Stimulated activated memory B cell treated with anti-CD40 and anti-IgM and Interleukin-4, amounts not matched to agents 10 μg/mL and 1 μg/mL and 100 μg/mL, for 72 hours (primary cell): Measurements from ENCODE around the gene PIF1.
"Not testable (repeated sequence)": the region's sequence is repeated elsewhere in the genome, so short reads cannot be mapped to it uniquely, and the experiment has no call there.

ENCODE experiments used
- ATAC-seq: fragments of 150-1000 bp; cut with Tn5 transposase; 2 replicates; pipeline ENCODE4 v1.10.0; 2021
- H3K27ac Mint-ChIP-seq: one replicate; pipeline ENCODE4 v1.8.0; 2022; ENCODE audit warnings: mild to moderate bottlenecking, mixed read lengths
- H3K27me3 Mint-ChIP-seq: one replicate; pipeline ENCODE4 v1.8.0; 2022; ENCODE audit warnings: mixed read lengths
- H3K36me3 Mint-ChIP-seq: one replicate; pipeline ENCODE4 v1.8.0; 2022; ENCODE audit warnings: mixed read lengths
- H3K4me1 Mint-ChIP-seq: one replicate; pipeline ENCODE4 v1.8.0; 2022; ENCODE audit warnings: mixed read lengths
- H3K4me3 Mint-ChIP-seq: one replicate; pipeline ENCODE4 v1.8.0; 2022; ENCODE audit warnings: mild to moderate bottlenecking, moderate library complexity, mixed read lengths
- H3K9me3 Mint-ChIP-seq: one replicate; pipeline ENCODE4 v1.8.0; 2022; ENCODE audit warnings: mixed read lengths

Gene PIF1

DNA sequence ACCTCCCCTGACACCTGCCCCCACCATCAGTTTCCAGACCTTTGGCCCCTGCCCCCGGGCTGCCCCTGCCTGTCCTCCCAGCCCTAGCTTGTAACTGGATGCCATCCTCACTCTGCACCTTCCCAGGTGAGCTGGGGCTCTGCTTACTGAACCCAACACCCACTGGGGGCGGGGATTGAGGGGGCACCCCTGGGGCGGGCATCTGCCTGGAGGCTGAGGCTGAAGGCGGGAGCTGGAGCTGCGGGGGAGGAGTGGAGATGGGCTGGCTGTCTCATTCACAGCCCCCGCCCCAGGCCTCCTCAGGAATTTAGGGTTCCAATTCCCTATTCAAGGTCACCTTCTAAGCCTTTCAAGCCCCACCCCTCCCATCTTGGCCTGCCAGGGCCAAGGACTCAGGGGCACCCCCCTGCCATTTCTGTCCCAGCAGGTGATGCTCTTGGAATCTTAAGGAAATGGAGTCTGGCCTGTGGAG is 17.7 kb downstream of the PIF1 start:
- H3K4me3 Mint-ChIP-seq, result no peak overlapping the region
- no peaks in the 10 kb centered on the region for H3K36me3 Mint-ChIP-seq
- no peak overlapping the region for H3K27ac Mint-ChIP-seq
- H3K9me3 Mint-ChIP-seq, result no peaks in the 10 kb centered on the region
- no peak for ATAC-seq
- H3K27me3 Mint-ChIP-seq, result peaks cover 8% of the 10 kb centered on the region
- peaks cover 32% of the 10 kb centered on the region for H3K4me1 Mint-ChIP-seq

DNA sequence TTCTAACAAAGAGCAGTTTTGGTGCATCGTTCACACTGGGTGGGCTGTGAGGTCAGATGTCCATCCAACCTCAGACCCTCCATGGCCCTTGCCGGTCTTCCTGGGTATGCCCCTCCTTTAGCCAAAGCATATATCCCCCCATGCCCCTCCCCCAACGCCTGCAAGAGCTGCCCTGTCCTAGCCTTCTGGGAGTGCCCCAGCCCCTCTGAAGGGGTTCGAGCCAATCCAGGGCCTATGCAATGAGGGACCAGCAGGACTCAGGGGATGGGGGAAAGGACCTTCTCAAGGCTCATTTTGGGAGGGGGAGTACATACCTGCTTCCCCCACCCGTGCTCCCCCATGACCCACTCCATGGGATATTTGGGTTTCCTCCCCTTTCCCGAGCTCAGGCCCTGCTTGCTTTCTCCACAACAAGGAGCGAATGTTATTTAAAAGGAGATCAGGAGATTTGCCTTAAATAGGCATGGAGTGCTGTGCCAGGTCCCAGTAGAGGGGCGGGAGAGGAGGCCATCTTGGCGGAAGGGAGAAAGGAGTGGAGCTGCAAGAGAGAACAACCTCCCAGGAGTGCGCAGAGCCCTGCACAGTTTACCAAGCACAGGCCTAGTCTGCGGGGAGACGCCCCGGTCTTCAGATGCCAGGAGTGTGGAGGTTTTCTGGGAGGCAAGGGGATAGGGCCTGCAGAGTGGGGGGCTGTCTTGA is 18.2 kb downstream of the PIF1 start:
- Mint-ChIP-seq H3K4me3 (no peak overlapping the region), H3K27me3 (peaks cover 8% of the 10 kb centered on the region), H3K27ac (no peak overlapping the region), H3K36me3 (no peaks in the 10 kb centered on the region), H3K9me3 (no peaks in the 10 kb centered on the region), H3K4me1 (peaks cover 26% of the 10 kb centered on the region)
- no peak for ATAC-seq

DNA sequence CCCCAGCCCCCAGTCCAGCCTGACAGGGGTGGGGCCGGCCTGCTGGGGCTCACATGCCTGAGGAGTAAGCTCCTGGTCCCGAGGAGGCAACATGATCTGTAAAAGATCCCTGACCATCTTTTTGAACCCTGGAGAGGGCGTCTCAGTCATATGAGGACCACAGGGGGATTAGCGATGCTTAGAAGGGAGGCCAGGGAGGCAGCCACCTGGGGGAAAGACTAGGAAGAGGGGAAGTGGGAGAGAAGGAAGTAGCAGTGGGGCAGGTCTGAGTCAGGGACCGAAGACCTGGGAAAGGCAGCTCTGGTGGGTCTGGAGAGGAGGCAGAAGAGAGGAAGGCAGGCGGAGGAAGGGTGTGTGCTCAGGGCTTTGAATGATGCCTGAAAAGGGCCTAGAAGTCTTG is 18.9 kb downstream of the PIF1 start:
- no peaks in the 10 kb centered on the region for H3K9me3 Mint-ChIP-seq
- no peak overlapping the region for H3K4me3 Mint-ChIP-seq
- H3K27ac Mint-ChIP-seq, result no peak overlapping the region
- no peaks in the 10 kb centered on the region for H3K36me3 Mint-ChIP-seq
- peaks cover 19% of the 10 kb centered on the region for H3K4me1 Mint-ChIP-seq
- peaks cover 8% of the 10 kb centered on the region for H3K27me3 Mint-ChIP-seq
- ATAC-seq, result no peak

DNA sequence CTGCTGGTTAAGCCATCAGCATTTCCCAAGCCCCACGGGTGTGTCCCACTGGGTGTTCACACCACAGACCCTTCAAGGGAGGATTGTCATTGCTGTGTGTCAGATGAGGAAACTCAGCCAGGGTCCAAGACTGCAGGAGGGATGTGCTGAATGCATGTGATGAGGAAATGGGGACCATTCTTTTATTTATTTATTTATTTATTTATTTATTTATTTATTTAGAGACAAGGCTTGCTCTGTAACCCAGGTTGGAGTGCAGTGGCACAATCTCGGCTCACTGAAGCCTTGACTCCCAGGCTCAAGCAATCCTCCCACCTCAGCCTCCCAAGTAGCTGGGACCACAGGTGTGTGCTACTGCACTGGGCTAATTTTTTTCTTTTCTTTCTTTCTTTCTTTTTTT is 20.8 kb downstream of the PIF1 start:
- H3K27me3 Mint-ChIP-seq, result peaks cover 8% of the 10 kb centered on the region
- ATAC-seq, result no peak
- H3K4me1 Mint-ChIP-seq, result peaks cover 1% of the 10 kb centered on the region
- H3K36me3 Mint-ChIP-seq, result no peaks in the 10 kb centered on the region
- no peaks in the 10 kb centered on the region for H3K9me3 Mint-ChIP-seq
- H3K27ac Mint-ChIP-seq, result peak overlapping the region; percentile 13
- H3K4me3 Mint-ChIP-seq, result no peak overlapping the region

DNA sequence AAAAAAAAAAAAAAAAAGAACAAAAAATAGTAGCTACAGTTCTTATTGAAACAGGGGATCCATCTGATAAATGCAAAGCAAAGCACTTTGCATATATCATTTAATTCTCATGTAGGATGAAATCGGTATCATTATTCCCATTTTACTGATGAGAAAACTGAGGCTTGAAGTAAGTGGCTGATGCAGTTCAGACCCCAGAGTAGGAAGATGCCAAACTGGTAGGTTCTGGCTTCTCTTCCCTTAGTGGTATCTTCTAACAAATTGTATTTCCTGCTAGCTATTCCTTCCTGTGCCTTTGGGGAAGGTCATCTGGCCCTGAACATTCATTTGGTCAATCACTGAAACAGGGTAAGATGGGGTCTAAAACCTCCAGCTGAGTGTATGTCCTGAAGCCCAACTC is 21.9 kb downstream of the PIF1 start:
- H3K4me3 Mint-ChIP-seq, result no peak overlapping the region
- H3K4me1 Mint-ChIP-seq, result no peaks in the 10 kb centered on the region
- no peaks in the 10 kb centered on the region for H3K9me3 Mint-ChIP-seq
- no peak for ATAC-seq
- no peak overlapping the region for H3K27ac Mint-ChIP-seq
- peaks cover 8% of the 10 kb centered on the region for H3K27me3 Mint-ChIP-seq
- no peaks in the 10 kb centered on the region for H3K36me3 Mint-ChIP-seq

DNA sequence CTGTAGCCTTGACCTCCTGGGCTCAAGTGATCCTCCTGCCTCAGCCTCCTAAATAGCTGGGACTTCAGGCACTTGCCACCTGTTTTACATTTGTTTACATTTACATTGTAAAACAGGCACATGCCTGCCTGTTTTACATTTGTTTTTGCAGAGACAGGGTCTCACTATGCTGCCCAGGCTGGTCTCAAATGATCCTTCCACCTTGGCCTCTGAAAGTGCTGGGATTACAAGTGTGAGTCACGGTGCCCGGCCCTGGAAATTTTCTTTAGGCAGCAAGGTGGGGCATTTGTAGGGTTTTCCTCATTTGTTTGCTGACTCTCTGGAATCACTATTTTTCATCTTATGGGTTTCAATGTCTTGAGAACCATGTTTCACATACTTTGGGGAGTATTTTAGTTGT is 25.0 kb downstream of the PIF1 start:
- H3K4me3 Mint-ChIP-seq, result no peak overlapping the region
- no peaks in the 10 kb centered on the region for H3K4me1 Mint-ChIP-seq
- no peak for ATAC-seq

DNA sequence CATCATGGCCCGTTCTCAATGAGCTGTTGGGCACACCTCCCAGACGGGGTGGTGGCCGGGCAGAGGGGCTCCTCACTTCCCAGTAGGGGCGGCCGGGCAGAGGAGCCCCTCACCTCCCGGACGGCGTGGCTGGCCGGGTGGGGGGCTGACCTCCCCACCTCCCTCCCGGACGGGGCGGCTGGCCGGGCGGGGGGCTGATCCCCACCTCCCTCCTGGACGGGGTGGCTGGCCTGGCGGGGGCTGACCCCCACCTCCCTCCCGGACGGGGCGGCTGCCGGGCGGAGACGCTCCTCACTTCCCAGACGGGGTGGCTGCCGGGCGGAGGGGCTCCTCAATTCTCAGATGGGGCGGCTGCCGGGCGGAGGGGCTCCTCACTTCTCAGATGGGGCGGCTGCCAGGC is 26.5 kb downstream of the PIF1 start:
- H3K4me3 Mint-ChIP-seq, ATAC-seq, H3K4me1 Mint-ChIP-seq, H3K9me3 Mint-ChIP-seq, H3K36me3 Mint-ChIP-seq, H3K27me3 Mint-ChIP-seq, H3K27ac Mint-ChIP-seq: not testable (repeated sequence)

More for the DNA sequence above, 25.0 kb downstream of the PIF1 start:
- no peaks in the 10 kb centered on the region for H3K36me3 Mint-ChIP-seq
- H3K27ac Mint-ChIP-seq, result no peak overlapping the region
- H3K27me3 Mint-ChIP-seq, result no peaks in the 10 kb centered on the region
- no peaks in the 10 kb centered on the region for H3K9me3 Mint-ChIP-seq

DNA sequence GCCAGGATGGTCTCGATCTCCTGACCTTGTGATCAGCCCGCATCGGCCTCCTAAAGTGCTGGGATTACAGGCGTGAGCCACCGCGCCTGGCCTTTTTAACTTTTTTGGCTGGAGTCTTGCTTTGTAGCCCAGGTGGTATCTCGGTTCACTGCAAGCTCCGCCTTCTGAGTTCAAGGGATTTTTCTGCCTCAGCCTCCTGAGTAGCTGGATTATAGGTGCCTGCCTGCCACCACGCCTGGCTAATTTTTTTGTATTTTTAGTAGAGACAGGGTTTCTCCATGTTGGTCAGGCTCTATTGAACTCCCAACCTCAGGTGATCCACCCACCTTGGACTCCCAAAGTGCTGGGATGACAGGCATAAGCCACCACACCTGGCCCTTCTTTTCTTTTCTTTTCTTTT is 29.5 kb downstream of the PIF1 start:
- H3K27me3 Mint-ChIP-seq, H3K27ac Mint-ChIP-seq, H3K4me3 Mint-ChIP-seq, H3K4me1 Mint-ChIP-seq, H3K36me3 Mint-ChIP-seq, H3K9me3 Mint-ChIP-seq, ATAC-seq: not testable (repeated sequence)

DNA sequence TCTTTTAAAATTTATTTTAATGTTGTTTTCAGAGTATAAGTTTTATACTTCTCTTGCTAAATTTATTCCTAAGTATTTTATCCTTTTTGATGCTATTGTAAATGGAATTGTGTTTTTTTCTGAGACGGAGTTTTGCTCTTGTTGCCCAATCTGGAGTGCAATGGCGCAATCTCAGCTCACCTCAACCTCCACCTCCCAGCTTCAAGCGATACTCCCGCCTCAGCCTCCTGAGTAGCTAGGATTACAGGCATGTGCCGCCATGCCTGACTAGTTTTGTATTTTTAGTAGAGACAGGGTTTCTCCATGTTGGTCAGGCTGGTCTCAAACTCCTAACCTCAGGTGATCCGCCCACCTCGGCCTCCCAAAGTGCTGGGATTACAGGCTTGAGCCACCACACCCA is 30.1 kb downstream of the PIF1 start:
- H3K4me3 Mint-ChIP-seq, H3K27me3 Mint-ChIP-seq, H3K27ac Mint-ChIP-seq, ATAC-seq, H3K36me3 Mint-ChIP-seq, H3K4me1 Mint-ChIP-seq, H3K9me3 Mint-ChIP-seq: not testable (repeated sequence)

DNA sequence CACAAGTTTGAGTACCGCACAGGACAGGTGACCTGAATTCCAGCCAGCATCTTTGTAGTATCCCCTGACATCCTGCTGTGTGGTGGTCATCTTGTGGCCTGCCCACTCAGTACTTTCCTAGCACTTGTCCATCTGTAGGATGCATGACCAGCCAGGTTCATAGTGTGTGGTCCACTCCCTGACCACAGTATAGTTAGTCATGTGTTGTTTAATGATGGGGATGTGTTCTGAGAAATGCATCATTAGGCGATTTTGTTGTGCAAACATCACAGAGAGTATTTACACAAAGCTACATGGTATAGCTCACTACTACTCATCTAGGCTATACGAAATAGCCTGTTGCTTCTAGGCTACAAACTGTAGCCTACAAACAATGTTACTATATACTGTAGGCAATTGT is 33.2 kb downstream of the PIF1 start:
- Mint-ChIP-seq H3K27ac (no peak overlapping the region), H3K36me3 (no peaks in the 10 kb centered on the region), H3K4me1 (no peaks in the 10 kb centered on the region), H3K27me3 (no peaks in the 10 kb centered on the region), H3K4me3 (no peak overlapping the region), H3K9me3 (no peaks in the 10 kb centered on the region)
- ATAC-seq, result no peak

DNA sequence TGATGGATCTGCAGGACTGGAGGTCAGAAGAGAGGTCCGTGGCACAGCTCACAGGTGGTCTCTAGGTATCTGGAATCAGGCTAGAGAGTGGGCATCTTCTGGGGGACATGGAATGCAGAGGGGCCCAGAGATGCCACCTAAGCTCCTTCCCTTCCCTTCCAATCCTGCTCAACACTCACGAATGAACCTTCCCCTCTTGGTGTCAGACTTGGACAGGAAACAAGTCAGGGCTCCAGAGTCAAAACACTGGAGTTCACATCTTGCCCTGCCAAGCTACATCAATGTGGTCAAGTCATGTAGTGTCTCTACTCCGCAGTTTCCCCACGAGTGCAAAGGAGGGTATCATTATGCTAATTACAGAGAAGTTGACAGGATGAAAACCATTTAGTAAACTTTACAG is 34.0 kb downstream of the PIF1 start:
- Mint-ChIP-seq H3K27me3 (no peaks in the 10 kb centered on the region), H3K4me1 (no peaks in the 10 kb centered on the region), H3K4me3 (no peak overlapping the region), H3K36me3 (no peaks in the 10 kb centered on the region), H3K27ac (no peak overlapping the region), H3K9me3 (no peaks in the 10 kb centered on the region)
- ATAC-seq, result no peak

DNA sequence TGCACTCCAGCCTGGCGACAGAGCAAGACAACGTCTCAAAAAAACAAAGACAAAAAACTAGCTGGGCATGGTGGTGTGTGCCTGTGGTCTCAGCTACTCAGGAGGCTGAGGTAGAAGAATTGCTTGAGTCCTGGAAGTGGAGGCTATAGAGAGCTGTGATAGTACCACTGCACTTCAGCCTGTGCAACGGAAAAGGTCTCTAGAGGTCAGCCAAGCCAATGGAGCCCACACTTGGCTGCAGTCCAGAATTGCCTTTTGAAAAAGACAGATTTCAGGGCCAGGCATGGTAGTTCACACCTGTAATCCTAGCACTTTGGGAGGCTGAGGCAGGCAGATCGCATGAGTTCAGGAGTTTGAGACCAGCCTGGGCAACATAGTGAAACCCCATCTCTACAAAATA is 41.7 kb downstream of the PIF1 start:
- no peak overlapping the region for H3K4me3 Mint-ChIP-seq
- no peaks in the 10 kb centered on the region for H3K36me3 Mint-ChIP-seq
- H3K27ac Mint-ChIP-seq, result no peak overlapping the region
- H3K4me1 Mint-ChIP-seq, result peaks cover 18% of the 10 kb centered on the region
- ATAC-seq, result no peak
- H3K27me3 Mint-ChIP-seq, result no peaks in the 10 kb centered on the region
- H3K9me3 Mint-ChIP-seq, result no peaks in the 10 kb centered on the region

DNA sequence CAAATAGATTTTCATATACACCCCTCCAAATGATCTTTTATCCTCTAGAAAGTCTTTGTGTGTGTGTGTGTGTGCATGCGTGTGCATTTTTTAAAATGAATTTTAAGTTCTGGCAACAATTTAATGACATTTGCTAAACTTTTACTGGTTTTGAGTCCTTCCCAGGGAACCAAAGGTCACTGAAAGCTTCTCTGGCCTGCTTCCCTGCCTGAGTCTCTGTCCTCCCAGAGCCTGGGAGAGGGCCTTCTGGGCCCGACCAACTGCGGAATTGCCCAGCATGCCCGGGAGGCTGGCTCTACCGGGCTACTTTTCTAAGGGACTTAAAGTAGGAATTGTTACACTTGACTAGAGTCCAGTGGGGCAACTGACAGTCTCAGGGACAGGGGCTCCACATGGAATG is 42.7 kb downstream of the PIF1 start:
- Mint-ChIP-seq H3K4me1 (peaks cover 18% of the 10 kb centered on the region), H3K4me3 (no peak overlapping the region), H3K27me3 (peaks cover under 1% of the 10 kb centered on the region), H3K36me3 (no peaks in the 10 kb centered on the region), H3K27ac (no peak overlapping the region), H3K9me3 (no peaks in the 10 kb centered on the region)
- no peak for ATAC-seq

DNA sequence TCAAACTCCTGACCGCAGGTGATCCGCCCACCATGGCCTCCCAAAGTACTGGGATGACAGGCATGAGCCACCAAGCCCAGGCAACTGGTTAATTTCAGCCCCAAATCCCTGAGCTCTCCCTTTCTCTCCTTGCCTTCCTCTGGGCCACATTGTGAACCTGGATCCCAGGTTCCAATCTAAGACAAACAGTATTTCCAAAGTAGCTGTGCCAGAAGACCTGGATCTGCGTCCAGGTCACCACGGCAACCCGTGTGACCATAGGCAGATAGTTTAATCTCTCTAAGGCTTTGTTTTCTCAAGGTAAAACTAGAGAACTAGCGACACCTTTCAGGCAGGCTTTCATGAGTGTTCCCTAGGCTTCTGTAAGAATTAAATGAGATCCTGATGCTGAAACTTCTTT is 44.1 kb downstream of the PIF1 start:
- ATAC-seq, result no peak
- Mint-ChIP-seq H3K4me1 (peaks cover 18% of the 10 kb centered on the region), H3K4me3 (no peak overlapping the region), H3K36me3 (no peaks in the 10 kb centered on the region), H3K27me3 (peaks cover 15% of the 10 kb centered on the region), H3K9me3 (no peaks in the 10 kb centered on the region), H3K27ac (no peak overlapping the region)

DNA sequence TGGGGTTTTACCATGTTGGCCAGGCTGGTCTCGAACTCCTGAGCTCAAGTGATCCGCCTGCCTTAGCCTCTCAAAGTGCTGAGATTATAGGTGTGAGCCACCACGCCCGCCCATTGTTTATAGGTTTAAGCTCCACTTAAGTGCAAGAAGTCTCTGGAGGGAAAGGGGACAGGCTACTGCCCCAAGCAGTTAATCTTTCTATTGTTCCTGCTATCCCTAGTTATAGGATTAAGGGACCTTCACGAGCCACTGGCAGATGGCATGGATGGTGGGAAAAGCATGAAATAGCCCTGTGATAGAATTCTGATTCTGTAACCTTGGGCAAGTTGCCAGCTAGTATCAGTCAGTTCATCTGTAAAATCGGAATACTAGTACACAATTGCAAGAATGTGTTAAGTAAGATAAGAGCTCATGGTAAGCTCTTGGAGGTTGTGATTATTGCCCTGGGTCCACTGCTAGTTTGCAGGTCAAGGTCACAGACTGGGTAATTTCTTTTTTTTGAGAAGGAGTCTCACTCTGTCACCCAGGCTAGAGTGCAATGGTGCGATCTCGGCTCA is 44.8 kb downstream of the PIF1 start:
- Mint-ChIP-seq H3K36me3 (no peaks in the 10 kb centered on the region), H3K4me1 (peaks cover 17% of the 10 kb centered on the region), H3K4me3 (no peak overlapping the region), H3K9me3 (no peaks in the 10 kb centered on the region), H3K27me3 (peaks cover 21% of the 10 kb centered on the region), H3K27ac (no peak overlapping the region)
- no peak for ATAC-seq

DNA sequence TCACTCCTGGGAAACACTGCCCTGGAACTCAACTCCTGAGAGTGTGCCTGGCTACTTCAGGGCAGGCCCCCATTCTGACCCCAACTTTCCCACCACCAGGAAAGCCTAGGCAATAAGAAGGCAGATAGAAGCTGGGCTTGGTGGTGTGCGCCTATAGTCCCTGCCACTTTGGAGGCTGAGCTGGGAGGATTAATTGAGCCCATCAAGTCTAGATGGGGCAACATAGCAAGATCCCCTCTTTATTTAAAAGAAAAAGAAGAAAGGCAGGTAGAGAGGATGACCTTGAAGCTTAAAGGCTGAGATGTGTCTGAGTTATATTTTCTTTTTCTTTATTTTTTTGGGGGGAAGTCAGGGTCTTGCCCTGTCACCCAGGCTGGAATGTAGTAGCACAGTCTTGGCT is 45.8 kb downstream of the PIF1 start:
- H3K9me3 Mint-ChIP-seq, result no peaks in the 10 kb centered on the region
- ATAC-seq, result no peak
- H3K27ac Mint-ChIP-seq, result no peak overlapping the region
- no peak overlapping the region for H3K4me3 Mint-ChIP-seq
- H3K4me1 Mint-ChIP-seq, result peaks cover 8% of the 10 kb centered on the region
- peaks cover 23% of the 10 kb centered on the region for H3K27me3 Mint-ChIP-seq
- H3K36me3 Mint-ChIP-seq, result no peaks in the 10 kb centered on the region
